GM18867 (cell line): ENCODE data around the gene ETFA.
"Not testable (repeated sequence)": the region's sequence is repeated elsewhere in the genome, so short reads cannot be mapped to it uniquely, and the experiment has no call there.

Experiments
- ATAC-seq: cut with Tn5 transposase; IDR thresholded peaks from one replicate; pipeline ENCODE4 v1.9.1; 2021; ENCODE audit warnings: mild to moderate bottlenecking, moderate library complexity; ENCODE audit not compliant: unreplicated experiment

The ETFA gene

GRCh38 chr15:76327191-76328105, 16.2 kb upstream of the ETFA start:
- no peak for ATAC-seq

GRCh38 chr15:76325704-76326103, 14.4 kb upstream of the ETFA start:
- no peak for ATAC-seq

GRCh38 chr15:76324066-76324465, 12.8 kb upstream of the ETFA start:
- no peak for ATAC-seq

GRCh38 chr15:76321602-76322001, 10.3 kb upstream of the ETFA start:
- no peak for ATAC-seq

- ATAC-seq = no peak
Observed at GRCh38 chr15:76321171-76321570, 9.9 kb upstream of the ETFA start.

GRCh38 chr15:76320012-76320411, 8.7 kb upstream of the ETFA start:
- ATAC-seq = no peak

- no peak for ATAC-seq
Observed at GRCh38 chr15:76313731-76314130, 2.5 kb upstream of the ETFA start.

GRCh38 chr15:76313175-76313567, 1.9 kb upstream of the ETFA start:
- ATAC-seq = not testable (repeated sequence)

GRCh38 chr15:76312540-76313174, 1.4 kb upstream of the ETFA start:
- ATAC-seq = no peak

- no peak for ATAC-seq
Observed at GRCh38 chr15:76310475-76311099, 682 bp downstream of the ETFA start.

GRCh38 chr15:76309601-76310330, 1.5 kb downstream of the ETFA start:
- no peak for ATAC-seq

GRCh38 chr15:76303909-76304308, 7.4 kb downstream of the ETFA start:
- no peak for ATAC-seq

- ATAC-seq = no peak
Observed at GRCh38 chr15:76299786-76300185, 11.5 kb downstream of the ETFA start.

GRCh38 chr15:76298986-76299385, 12.3 kb downstream of the ETFA start:
- ATAC-seq = no peak

GRCh38 chr15:76297951-76298350, 13.3 kb downstream of the ETFA start:
- ATAC-seq = not testable (repeated sequence)

GRCh38 chr15:76296849-76297248, 14.4 kb downstream of the ETFA start:
- ATAC-seq = no peak

GRCh38 chr15:76294463-76294862, 16.8 kb downstream of the ETFA start:
- not testable (repeated sequence) for ATAC-seq

- no peak for ATAC-seq
Observed at GRCh38 chr15:76293361-76293760, 17.9 kb downstream of the ETFA start.

- no peak for ATAC-seq
Observed at GRCh38 chr15:76289582-76289981, 21.7 kb downstream of the ETFA start.

GRCh38 chr15:76286271-76286879, 24.9 kb downstream of the ETFA start:
- peak; percentile 66 for ATAC-seq
